OCI-LY3 (cell line): Measurements from ENCODE around the gene C1QTNF6.

ENCODE experiments used
- H2AFZ ChIP-seq: fragments of 200-600, 300-600 bp; shearing (Covaris generic); 2 replicates; pipeline ENCODE4 v1.6.0; 2014; ENCODE audit warnings: antibody characterized with exemption, low read depth, low read length
- H3K27ac ChIP-seq: fragments of 200-600, 300-600 bp; sonication (generic); 2 replicates; pipeline ENCODE4 v1.5.1; 2014; ENCODE audit warnings: mild to moderate bottlenecking, low read length, moderate library complexity, mixed read lengths
- H3K27me3 ChIP-seq: fragments of 200-600, 300-600 bp; sonication (generic); 2 replicates; pipeline ENCODE4 v1.6.1; 2014; ENCODE audit warnings: low read depth, low read length, mixed read lengths
- H3K36me3 ChIP-seq: fragments of 200-600, 300-600 bp; sonication (generic); replicated peaks from 2 replicates; pipeline ENCODE3; 2014; ENCODE audit warnings: low read depth, low read length, mixed read lengths
- H3K4me1 ChIP-seq: fragments of 300-600, 200-600 bp; sonication (generic); 2 replicates; pipeline ENCODE4 v1.6.1; 2014; ENCODE audit warnings: low read length, mixed read lengths
- H3K4me2 ChIP-seq: fragments of 200-600, 300-600 bp; sonication (generic); 2 replicates; pipeline ENCODE4 v1.6.1; 2014; ENCODE audit warnings: low read length, mixed read lengths
- H3K4me3 ChIP-seq: fragments of 300-600, 200-600 bp; sonication (generic); 2 replicates; pipeline ENCODE4 v1.5.1; 2014; ENCODE audit warnings: antibody characterized with exemption, mild to moderate bottlenecking, low read length, moderate library complexity
- H3K79me2 ChIP-seq: fragments of 300-600, 200-600 bp; shearing (Covaris generic); 2 replicates; pipeline ENCODE4 v1.6.1; 2014; ENCODE audit warnings: mild to moderate bottlenecking, low read length, mixed read lengths
- H3K9ac ChIP-seq: fragments of 300-600, 200-600 bp; shearing (Covaris generic); 2 replicates; pipeline ENCODE4 v1.6.0; 2014; ENCODE audit warnings: mild to moderate bottlenecking, low read length, moderate library complexity
- H3K9me3 ChIP-seq: fragments of 200-600, 300-600 bp; shearing (Covaris generic); 2 replicates; pipeline ENCODE4 v1.6.1; 2014; ENCODE audit warnings: low read length, mixed read lengths; ENCODE audit not compliant: insufficient read depth
- H4K20me1 ChIP-seq: fragments of 200-600, 300-600 bp; sonication (generic); 2 replicates; pipeline ENCODE4 v1.6.1; 2016; ENCODE audit warnings: low read length, mixed read lengths; ENCODE audit not compliant: insufficient read depth
- CTCF ChIP-seq: fragments of 200-600, 300-600 bp; sonication (generic); IDR thresholded peaks from 2 replicates; pipeline ENCODE4 v1.5.1; 2014; ENCODE audit warnings: antibody characterized with exemption, low read length, low read depth
- EZH2phosphoT487 ChIP-seq: fragments of 200-600 bp; shearing (Covaris generic); IDR thresholded peaks from 2 replicates; pipeline ENCODE4 v1.6.1; 2018; ENCODE audit warnings: antibody characterized with exemption, mixed run types, low read depth

Gene C1QTNF6

GRCh38 chr22:37210041-37210803, 22.2 kb upstream of the C1QTNF6 start:
- no peak overlapping the region for H2AFZ ChIP-seq
- H3K27me3 ChIP-seq: no peaks in the 10 kb centered on the region
- no peak overlapping the region for H3K4me3 ChIP-seq
- H3K27ac ChIP-seq: no peak overlapping the region
- no peaks in the 10 kb centered on the region for H3K36me3 ChIP-seq
- H3K9me3 ChIP-seq: no peaks in the 10 kb centered on the region
- H3K79me2 ChIP-seq: no peaks in the 10 kb centered on the region
- no peaks in the 10 kb centered on the region; the same call in 1 of the 2 replicates for H3K4me1 ChIP-seq
- TF ChIP-seq EZH2phosphoT487 (no peak), CTCF (no peak)
- no peaks in the 10 kb centered on the region for H4K20me1 ChIP-seq
- H3K4me2 ChIP-seq: no peak overlapping the region
- H3K9ac ChIP-seq: no peak overlapping the region

GRCh38 chr22:37209140-37209845, 21.2 kb upstream of the C1QTNF6 start:
- Histone ChIP-seq H3K27me3 (no peaks in the 10 kb centered on the region), H3K4me2 (no peak overlapping the region), H3K9ac (no peak overlapping the region), H3K4me3 (no peak overlapping the region), H3K4me1 (no peaks in the 10 kb centered on the region; the same call in 1 of the 2 replicates), H3K79me2 (no peaks in the 10 kb centered on the region), H2AFZ (no peak overlapping the region), H4K20me1 (no peaks in the 10 kb centered on the region), H3K9me3 (no peaks in the 10 kb centered on the region), H3K27ac (no peak overlapping the region), H3K36me3 (no peaks in the 10 kb centered on the region)
- TF ChIP-seq CTCF: no peak
- no peak for TF ChIP-seq EZH2phosphoT487

GRCh38 chr22:37208401-37209139, 20.5 kb upstream of the C1QTNF6 start:
- Histone ChIP-seq H3K79me2 (no peaks in the 10 kb centered on the region), H3K4me1 (no peaks in the 10 kb centered on the region; the same call in 1 of the 2 replicates), H3K9me3 (no peaks in the 10 kb centered on the region), H3K27ac (no peak overlapping the region), H3K9ac (no peak overlapping the region), H4K20me1 (no peaks in the 10 kb centered on the region), H2AFZ (no peak overlapping the region), H3K4me3 (no peak overlapping the region), H3K36me3 (no peaks in the 10 kb centered on the region), H3K4me2 (no peak overlapping the region), H3K27me3 (no peaks in the 10 kb centered on the region)
- TF ChIP-seq EZH2phosphoT487 (no peak), CTCF (no peak)

- TF ChIP-seq EZH2phosphoT487 (no peak), CTCF (no peak)
- H3K4me1 ChIP-seq: no peaks in the 10 kb centered on the region; the same call in 1 of the 2 replicates
These were observed 19.9 kb upstream of the C1QTNF6 start for GRCh38 chr22:37207981-37208380.

More at GRCh38 chr22:37207981-37208380, 19.9 kb upstream of the C1QTNF6 start:
- Histone ChIP-seq H3K27me3 (no peaks in the 10 kb centered on the region), H3K9ac (no peak overlapping the region), H3K4me3 (no peak overlapping the region), H3K9me3 (no peaks in the 10 kb centered on the region), H3K36me3 (no peaks in the 10 kb centered on the region), H3K79me2 (no peaks in the 10 kb centered on the region), H3K27ac (no peak overlapping the region), H3K4me2 (no peak overlapping the region), H2AFZ (no peak overlapping the region), H4K20me1 (no peaks in the 10 kb centered on the region)
